ENCODE measurements around the gene CTNNA1. TPM values are rescaled to one million over a fixed set of nuclear protein-coding genes. Genes with fewer than 3 reads are reported as not detected.

CTNNA1 gene
- total and polyA plus RNA-seq, 2 donors (not counting 3 experiments of a cell fraction or from before 2014, with no cell fraction given): 156 to 394 TPM

- no peak overlapping the region for H3K4me2 ChIP-seq (ENCODE audit: insufficient read depth, low read length)
- no peak overlapping the region for H3K4me3 ChIP-seq (replicated peaks in 1 of 3; ENCODE audit: insufficient read depth in 1 of 3, low read depth in 1 of 3, low read length in 3 of 3)
- no peak for DNase-seq (ENCODE audit: low read depth, low spot score)
- BruUV-seq (replicated peaks): no TSS peak
- H4K20me1 ChIP-seq (replicated peaks; ENCODE audit: control insufficient read depth, extremely low read depth, insufficient read depth, low read length): peaks cover 3% of the 10 kb centered on the region
- no peak overlapping the region for H3K27ac ChIP-seq (ENCODE audit: insufficient read depth, low read depth, low read length)
- H3K4me1 ChIP-seq (ENCODE audit: control insufficient read depth, extremely low read depth, insufficient read depth, low read length): no peaks in the 10 kb centered on the region
- peaks cover 8% of the 10 kb centered on the region in 2 experiments for H3K36me3 ChIP-seq (ENCODE audit: control insufficient read depth in 2 of 2, extremely low read depth in 1 of 2, insufficient read depth in 2 of 2, low read length in 2 of 2)
- H3K27me3 ChIP-seq (ENCODE audit: control insufficient read depth in 2 of 2, insufficient read depth in 2 of 2, low read length in 2 of 2): no peaks in the 10 kb centered on the region
- H3K79me2 ChIP-seq (ENCODE audit: control insufficient read depth, insufficient read depth, low read length): peaks cover 12% of the 10 kb centered on the region
- dilution Hi-C loops (cut with MboI; ENCODE audit: extremely low pct_ligation_motif_present, low sequenced_read_pairs): no loop called here
- CTCF ChIA-PET: no interaction called here
- no peaks in the 10 kb centered on the region for H3K9me1 ChIP-seq (replicated peaks; ENCODE audit: control insufficient read depth, extremely low read depth, insufficient read depth, low read length)
- FAIRE-seq: no peak
- no peaks in the 10 kb centered on the region for H3K9me3 ChIP-seq (replicated peaks; ENCODE audit: control insufficient read depth, insufficient read depth, low read length)
- no peak overlapping the region for H2AFZ ChIP-seq (ENCODE audit: low read depth, low read length)
- intact Hi-C loops (cut with micrococcal nuclease): no loop called here
- TF ChIP-seq EZH2 (IDR thresholded peaks at IDR 0.05; ENCODE audit: borderline replicate concordance, low read depth, low read length, severe bottlenecking) (no peak), GATA2 (IDR thresholded peaks at IDR 0.05; ENCODE audit: insufficient read depth, insufficient read length, low read depth, low read length) (no peak), MYC (IDR thresholded peaks at IDR 0.05; ENCODE audit: low read depth, low read length) (no peak), MAX (IDR thresholded peaks at IDR 0.05; ENCODE audit: insufficient read depth, insufficient read length) (no peak), POLR2AphosphoS5 (IDR thresholded peaks at IDR 0.05; ENCODE audit: insufficient read depth, low read depth, low read length) (no peak), POLR2A (IDR thresholded peaks at IDR 0.05; ENCODE audit: low read depth, low read length) (no peak), FOS (IDR thresholded peaks at IDR 0.05; ENCODE audit: borderline replicate concordance, insufficient read depth, low read length) (no peak), JUN (IDR thresholded peaks at IDR 0.05; ENCODE audit: borderline replicate concordance, insufficient read depth, insufficient read length, low read depth) (no peak), CTCF (IDR thresholded peaks at IDR 0.05; ENCODE audit: extremely low read depth in 1 of 2, insufficient read depth in 1 of 2, low read depth in 1 of 2, low read length in 2 of 2) (no peak)
- H3K9ac ChIP-seq (replicated peaks; ENCODE audit: extremely low read depth, insufficient read depth, low read length): no peak overlapping the region
- POLR2A ChIA-PET: no interaction called here
Measured at GRCh38 chr5:138914338-138914737, 161.1 kb downstream of the CTNNA1 start.

All from endothelial cell of umbilical vein (primary cell).